NCI-H187 (cell line): ENCODE data around the gene AOAH.

Experiments
- DNase-seq, 2 experiments: peaks; one replicate each; lab custom pipeline; 2025; lab: John Stamatoyannopoulos, UW

The AOAH gene

GRCh38 chr7:36723951-36724664, at the start of gene AOAH:
Gene AOAH (minus strand): TSS chr7:36724494. CDS start chr7:36724148, 346 bp downstream.
- no peak for DNase-seq

- DNase-seq = no peak
Measured at GRCh38 chr7:36766451-36766850, 42.2 kb upstream of the AOAH start.

- no peak for DNase-seq
Measured at GRCh38 chr7:36765605-36766004, 41.3 kb upstream of the AOAH start.

- no peak for DNase-seq
Measured at GRCh38 chr7:36764929-36765328, 40.6 kb upstream of the AOAH start.

GRCh38 chr7:36763132-36763816, 39.0 kb upstream of the AOAH start:
- no peak for DNase-seq

GRCh38 chr7:36762394-36762793, 38.1 kb upstream of the AOAH start:
- DNase-seq = no peak

- DNase-seq = no peak
Measured at GRCh38 chr7:36761835-36762234, 37.5 kb upstream of the AOAH start.

- DNase-seq = no peak
Measured at GRCh38 chr7:36760856-36761762, 36.8 kb upstream of the AOAH start.

- no peak for DNase-seq
Measured at GRCh38 chr7:36758879-36759278, 34.6 kb upstream of the AOAH start.

- no peak for DNase-seq
Measured at GRCh38 chr7:36755484-36755883, 31.2 kb upstream of the AOAH start.

GRCh38 chr7:36752026-36752711, 27.9 kb upstream of the AOAH start:
- no peak for DNase-seq

GRCh38 chr7:36750451-36750850, 26.2 kb upstream of the AOAH start:
- DNase-seq = no peak

- no peak for DNase-seq
Measured at GRCh38 chr7:36749282-36749960, 25.1 kb upstream of the AOAH start.

- no peak for DNase-seq
Measured at GRCh38 chr7:36748017-36748487, 23.8 kb upstream of the AOAH start.

- no peak for DNase-seq
Measured at GRCh38 chr7:36747280-36748016, 23.2 kb upstream of the AOAH start.

- DNase-seq = no peak
Measured at GRCh38 chr7:36746347-36746746, 22.1 kb upstream of the AOAH start.

- DNase-seq = no peak
Measured at GRCh38 chr7:36742911-36743775, 18.8 kb upstream of the AOAH start.

GRCh38 chr7:36741866-36742265, 17.6 kb upstream of the AOAH start:
- DNase-seq = no peak

GRCh38 chr7:36739351-36739750, 15.1 kb upstream of the AOAH start:
- no peak for DNase-seq

GRCh38 chr7:36736899-36737211, 12.6 kb upstream of the AOAH start:
- no peak for DNase-seq
